ENCODE measurements around the gene SLAIN2. TPM values are rescaled to one million over a fixed set of nuclear protein-coding genes. Genes with fewer than 3 reads are reported as not detected.
A peak's percentile ranks its signal among the peaks of the same experiment; 100 is the strongest.

SLAIN2 gene
- total RNA-seq, 1 experiment from 2014 or later, result 35.8 TPM

DNA sequence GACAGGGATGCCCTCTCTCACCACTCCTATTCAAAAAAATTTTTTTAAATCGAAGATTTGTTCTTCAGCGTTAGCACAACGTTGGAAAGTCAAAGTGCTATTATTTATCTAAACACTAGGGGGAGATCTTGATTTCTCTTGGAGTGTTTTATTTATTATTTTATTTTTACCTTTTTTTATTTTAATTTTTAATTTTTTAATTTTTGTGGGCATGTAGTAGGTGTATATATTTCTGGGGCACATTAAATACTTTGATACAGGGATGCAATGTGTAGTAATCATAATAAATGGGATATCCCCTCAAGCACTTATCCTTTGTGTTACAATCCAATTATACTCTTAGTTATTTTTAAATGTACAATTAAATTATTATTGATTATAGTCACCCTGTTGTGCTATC is 104.4 kb downstream of the SLAIN2 start:
- DNase-seq (ENCODE audit: low spot score), result no peak
- CTCF ChIA-PET, result no interaction called here

DNA sequence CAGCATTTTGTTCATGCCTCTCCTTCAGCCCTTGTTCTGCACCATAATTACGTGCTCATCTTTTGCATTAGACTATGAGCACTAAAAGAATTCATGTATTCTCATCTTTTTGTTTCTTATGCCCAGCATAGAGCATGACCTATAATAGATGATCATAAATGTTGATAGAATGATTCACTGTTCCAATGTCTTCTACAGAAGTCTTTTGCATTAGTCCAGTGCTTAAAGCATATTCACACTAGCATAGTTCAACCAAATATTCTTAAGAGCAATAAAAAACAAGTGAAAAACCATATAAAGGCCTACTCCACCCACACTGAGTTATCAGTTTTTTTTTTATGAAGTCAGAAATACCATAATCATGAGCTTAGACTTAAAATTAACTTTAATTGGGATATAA is 105.3 kb downstream of the SLAIN2 start:
- Mint-ChIP-seq H3K27me3 (ENCODE audit: low read depth) (no peaks in the 10 kb centered on the region), H3K9me3 (no peaks in the 10 kb centered on the region), H3K27ac (no peak overlapping the region), H3K4me3 (no peak overlapping the region), H3K4me1 (no peaks in the 10 kb centered on the region), H3K36me3 (no peaks in the 10 kb centered on the region)
- CTCF ChIA-PET, result interaction anchor here (0.7 kb wide), 1 partner anchor 14 kb away, joined by 3 read pairs; no protein-coding TSS in a partner anchor
- DNase-seq (ENCODE audit: low spot score) (no peak), ATAC-seq (no peak)
- POLR2A ChIA-PET, result no interaction called here
- TF ChIP-seq NFYB (CRISPR knock-in tag; conservative IDR thresholded peaks at IDR 0.05; ENCODE audit: low read depth) (no peak), HMGA2 (CRISPR knock-in tag; IDR thresholded peaks at IDR 0.05) (no peak), MYBL2 (CRISPR knock-in tag; IDR thresholded peaks at IDR 0.05) (no peak), TEAD4 (CRISPR knock-in tag; IDR thresholded peaks at IDR 0.05) (no peak), ELF4 (CRISPR knock-in tag; IDR thresholded peaks at IDR 0.05; ENCODE audit: low read depth) (no peak), ZNF138 (CRISPR knock-in tag; conservative IDR thresholded peaks at IDR 0.05) (no peak), GRHL2 (CRISPR knock-in tag; IDR thresholded peaks at IDR 0.05; ENCODE audit: insufficient replicate concordance, severe bottlenecking) (no peak), ZNF219 (CRISPR knock-in tag; IDR thresholded peaks at IDR 0.05; ENCODE audit: borderline replicate concordance) (no peak), ZNF423 (CRISPR knock-in tag; IDR thresholded peaks at IDR 0.05) (no peak), NFATC4 (CRISPR knock-in tag; IDR thresholded peaks at IDR 0.05) (no peak), NR2C2 (CRISPR knock-in tag; IDR thresholded peaks at IDR 0.05) (no peak), FOXP1 (CRISPR knock-in tag; IDR thresholded peaks at IDR 0.05; ENCODE audit: borderline replicate concordance) (no peak)
- TF ChIP-seq, protein P1, sequence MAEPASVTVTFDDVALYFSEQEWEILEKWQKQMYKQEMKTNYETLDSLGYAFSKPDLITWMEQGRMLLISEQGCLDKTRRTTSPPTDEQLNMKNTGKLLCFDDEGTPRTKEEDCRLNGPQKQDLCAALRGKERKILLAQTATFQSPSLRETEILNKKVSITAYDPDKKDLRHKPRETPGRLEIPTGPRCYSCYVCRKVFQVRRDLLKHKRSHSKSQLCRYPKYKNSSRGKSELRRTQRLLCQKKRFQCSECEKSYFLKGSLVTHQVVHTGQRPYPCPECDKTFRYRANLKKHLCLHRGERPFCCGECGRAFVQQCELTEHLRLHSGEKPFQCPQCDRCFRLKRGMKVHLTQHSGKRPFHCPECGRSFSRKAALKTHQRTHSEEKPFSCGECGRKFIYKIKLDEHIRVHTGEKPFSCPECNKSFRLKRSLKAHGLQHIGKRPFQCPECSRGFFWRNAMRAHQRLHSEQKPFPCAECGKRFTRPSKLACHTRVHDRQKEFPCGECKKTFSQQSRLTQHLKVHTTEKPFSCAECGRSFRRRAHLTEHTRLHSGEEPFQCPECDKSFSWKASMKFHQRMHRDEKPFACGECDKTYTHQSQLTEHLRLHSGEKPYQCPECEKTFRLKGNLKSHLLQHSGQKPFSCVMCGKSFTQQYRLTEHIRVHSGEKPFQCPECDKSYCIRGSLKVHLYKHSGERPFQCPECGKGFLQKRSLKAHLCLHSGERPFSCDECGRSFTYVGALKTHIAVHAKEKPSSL (CRISPR knock-in tag; conservative IDR thresholded peaks at IDR 0.05), result no peak
- TF ChIP-seq, protein P2, sequence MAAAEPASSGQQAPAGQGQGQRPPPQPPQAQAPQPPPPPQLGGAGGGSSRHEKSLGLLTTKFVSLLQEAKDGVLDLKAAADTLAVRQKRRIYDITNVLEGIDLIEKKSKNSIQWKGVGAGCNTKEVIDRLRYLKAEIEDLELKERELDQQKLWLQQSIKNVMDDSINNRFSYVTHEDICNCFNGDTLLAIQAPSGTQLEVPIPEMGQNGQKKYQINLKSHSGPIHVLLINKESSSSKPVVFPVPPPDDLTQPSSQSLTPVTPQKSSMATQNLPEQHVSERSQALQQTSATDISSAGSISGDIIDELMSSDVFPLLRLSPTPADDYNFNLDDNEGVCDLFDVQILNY (CRISPR knock-in tag; IDR thresholded peaks at IDR 0.05), result no peak

More for the DNA sequence above, 104.4 kb downstream of the SLAIN2 start:
- no peaks in the 10 kb centered on the region for H3K36me3 Mint-ChIP-seq
- H3K4me1 Mint-ChIP-seq, result no peaks in the 10 kb centered on the region; the same call in 1 of the 2 replicates
- H3K9me3 Mint-ChIP-seq, result no peaks in the 10 kb centered on the region
- no peak overlapping the region for H3K4me3 Mint-ChIP-seq
- H3K27me3 Mint-ChIP-seq (ENCODE audit: low read depth), result no peaks in the 10 kb centered on the region
- H3K27ac Mint-ChIP-seq, result no peak overlapping the region
- TF ChIP-seq FOXK1 (CRISPR knock-in tag; IDR thresholded peaks at IDR 0.05) (no peak), ZNF416 (CRISPR knock-in tag; IDR thresholded peaks at IDR 0.05) (no peak)
- TF ChIP-seq, protein P3, sequence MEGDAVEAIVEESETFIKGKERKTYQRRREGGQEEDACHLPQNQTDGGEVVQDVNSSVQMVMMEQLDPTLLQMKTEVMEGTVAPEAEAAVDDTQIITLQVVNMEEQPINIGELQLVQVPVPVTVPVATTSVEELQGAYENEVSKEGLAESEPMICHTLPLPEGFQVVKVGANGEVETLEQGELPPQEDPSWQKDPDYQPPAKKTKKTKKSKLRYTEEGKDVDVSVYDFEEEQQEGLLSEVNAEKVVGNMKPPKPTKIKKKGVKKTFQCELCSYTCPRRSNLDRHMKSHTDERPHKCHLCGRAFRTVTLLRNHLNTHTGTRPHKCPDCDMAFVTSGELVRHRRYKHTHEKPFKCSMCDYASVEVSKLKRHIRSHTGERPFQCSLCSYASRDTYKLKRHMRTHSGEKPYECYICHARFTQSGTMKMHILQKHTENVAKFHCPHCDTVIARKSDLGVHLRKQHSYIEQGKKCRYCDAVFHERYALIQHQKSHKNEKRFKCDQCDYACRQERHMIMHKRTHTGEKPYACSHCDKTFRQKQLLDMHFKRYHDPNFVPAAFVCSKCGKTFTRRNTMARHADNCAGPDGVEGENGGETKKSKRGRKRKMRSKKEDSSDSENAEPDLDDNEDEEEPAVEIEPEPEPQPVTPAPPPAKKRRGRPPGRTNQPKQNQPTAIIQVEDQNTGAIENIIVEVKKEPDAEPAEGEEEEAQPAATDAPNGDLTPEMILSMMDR (IDR thresholded peaks at IDR 0.05), result 0 out of 2 replicates have a peak, but pooled peaks have one; percentile 14
- TF ChIP-seq, protein P4, sequence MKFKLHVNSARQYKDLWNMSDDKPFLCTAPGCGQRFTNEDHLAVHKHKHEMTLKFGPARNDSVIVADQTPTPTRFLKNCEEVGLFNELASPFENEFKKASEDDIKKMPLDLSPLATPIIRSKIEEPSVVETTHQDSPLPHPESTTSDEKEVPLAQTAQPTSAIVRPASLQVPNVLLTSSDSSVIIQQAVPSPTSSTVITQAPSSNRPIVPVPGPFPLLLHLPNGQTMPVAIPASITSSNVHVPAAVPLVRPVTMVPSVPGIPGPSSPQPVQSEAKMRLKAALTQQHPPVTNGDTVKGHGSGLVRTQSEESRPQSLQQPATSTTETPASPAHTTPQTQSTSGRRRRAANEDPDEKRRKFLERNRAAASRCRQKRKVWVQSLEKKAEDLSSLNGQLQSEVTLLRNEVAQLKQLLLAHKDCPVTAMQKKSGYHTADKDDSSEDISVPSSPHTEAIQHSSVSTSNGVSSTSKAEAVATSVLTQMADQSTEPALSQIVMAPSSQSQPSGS (CRISPR knock-in tag; IDR thresholded peaks at IDR 0.05; ENCODE audit: borderline replicate concordance, low read depth), result no peak
- TF ChIP-seq, protein P5, sequence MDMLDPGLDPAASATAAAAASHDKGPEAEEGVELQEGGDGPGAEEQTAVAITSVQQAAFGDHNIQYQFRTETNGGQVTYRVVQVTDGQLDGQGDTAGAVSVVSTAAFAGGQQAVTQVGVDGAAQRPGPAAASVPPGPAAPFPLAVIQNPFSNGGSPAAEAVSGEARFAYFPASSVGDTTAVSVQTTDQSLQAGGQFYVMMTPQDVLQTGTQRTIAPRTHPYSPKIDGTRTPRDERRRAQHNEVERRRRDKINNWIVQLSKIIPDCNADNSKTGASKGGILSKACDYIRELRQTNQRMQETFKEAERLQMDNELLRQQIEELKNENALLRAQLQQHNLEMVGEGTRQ (CRISPR knock-in tag; IDR thresholded peaks at IDR 0.05), result no peak
- TF ChIP-seq, protein P6, sequence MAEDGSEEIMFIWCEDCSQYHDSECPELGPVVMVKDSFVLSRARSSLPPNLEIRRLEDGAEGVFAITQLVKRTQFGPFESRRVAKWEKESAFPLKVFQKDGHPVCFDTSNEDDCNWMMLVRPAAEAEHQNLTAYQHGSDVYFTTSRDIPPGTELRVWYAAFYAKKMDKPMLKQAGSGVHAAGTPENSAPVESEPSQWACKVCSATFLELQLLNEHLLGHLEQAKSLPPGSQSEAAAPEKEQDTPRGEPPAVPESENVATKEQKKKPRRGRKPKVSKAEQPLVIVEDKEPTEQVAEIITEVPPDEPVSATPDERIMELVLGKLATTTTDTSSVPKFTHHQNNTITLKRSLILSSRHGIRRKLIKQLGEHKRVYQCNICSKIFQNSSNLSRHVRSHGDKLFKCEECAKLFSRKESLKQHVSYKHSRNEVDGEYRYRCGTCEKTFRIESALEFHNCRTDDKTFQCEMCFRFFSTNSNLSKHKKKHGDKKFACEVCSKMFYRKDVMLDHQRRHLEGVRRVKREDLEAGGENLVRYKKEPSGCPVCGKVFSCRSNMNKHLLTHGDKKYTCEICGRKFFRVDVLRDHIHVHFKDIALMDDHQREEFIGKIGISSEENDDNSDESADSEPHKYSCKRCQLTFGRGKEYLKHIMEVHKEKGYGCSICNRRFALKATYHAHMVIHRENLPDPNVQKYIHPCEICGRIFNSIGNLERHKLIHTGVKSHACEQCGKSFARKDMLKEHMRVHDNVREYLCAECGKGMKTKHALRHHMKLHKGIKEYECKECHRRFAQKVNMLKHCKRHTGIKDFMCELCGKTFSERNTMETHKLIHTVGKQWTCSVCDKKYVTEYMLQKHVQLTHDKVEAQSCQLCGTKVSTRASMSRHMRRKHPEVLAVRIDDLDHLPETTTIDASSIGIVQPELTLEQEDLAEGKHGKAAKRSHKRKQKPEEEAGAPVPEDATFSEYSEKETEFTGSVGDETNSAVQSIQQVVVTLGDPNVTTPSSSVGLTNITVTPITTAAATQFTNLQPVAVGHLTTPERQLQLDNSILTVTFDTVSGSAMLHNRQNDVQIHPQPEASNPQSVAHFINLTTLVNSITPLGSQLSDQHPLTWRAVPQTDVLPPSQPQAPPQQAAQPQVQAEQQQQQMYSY (CRISPR knock-in tag; IDR thresholded peaks at IDR 0.05), result no peak
- POLR2A ChIA-PET, result no interaction called here
- ATAC-seq, result no peak
